NCI-H345 treated with DMSO at 0.1 percent for 48 hours (cell line): ENCODE results near the gene TIGD7.

ENCODE experiments used
- DNase-seq: peaks from one replicate; lab custom pipeline; 2025; ENCODE audit not compliant: unreplicated experiment; lab: John Stamatoyannopoulos, UW

Gene TIGD7, protein sequence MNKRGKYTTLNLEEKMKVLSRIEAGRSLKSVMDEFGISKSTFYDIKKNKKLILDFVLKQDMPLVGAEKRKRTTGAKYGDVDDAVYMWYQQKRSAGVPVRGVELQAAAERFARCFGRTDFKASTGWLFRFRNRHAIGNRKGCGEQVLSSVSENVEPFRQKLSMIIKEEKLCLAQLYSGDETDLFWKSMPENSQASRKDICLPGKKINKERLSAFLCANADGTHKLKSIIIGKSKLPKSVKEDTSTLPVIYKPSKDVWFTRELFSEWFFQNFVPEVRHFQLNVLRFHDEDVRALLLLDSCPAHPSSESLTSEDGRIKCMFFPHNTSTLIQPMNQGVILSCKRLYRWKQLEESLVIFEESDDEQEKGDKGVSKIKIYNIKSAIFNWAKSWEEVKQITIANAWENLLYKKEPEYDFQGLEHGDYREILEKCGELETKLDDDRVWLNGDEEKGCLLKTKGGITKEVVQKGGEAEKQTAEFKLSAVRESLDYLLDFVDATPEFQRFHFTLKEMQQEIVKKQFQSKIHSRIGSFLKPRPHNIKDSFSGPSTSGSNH

DNA sequence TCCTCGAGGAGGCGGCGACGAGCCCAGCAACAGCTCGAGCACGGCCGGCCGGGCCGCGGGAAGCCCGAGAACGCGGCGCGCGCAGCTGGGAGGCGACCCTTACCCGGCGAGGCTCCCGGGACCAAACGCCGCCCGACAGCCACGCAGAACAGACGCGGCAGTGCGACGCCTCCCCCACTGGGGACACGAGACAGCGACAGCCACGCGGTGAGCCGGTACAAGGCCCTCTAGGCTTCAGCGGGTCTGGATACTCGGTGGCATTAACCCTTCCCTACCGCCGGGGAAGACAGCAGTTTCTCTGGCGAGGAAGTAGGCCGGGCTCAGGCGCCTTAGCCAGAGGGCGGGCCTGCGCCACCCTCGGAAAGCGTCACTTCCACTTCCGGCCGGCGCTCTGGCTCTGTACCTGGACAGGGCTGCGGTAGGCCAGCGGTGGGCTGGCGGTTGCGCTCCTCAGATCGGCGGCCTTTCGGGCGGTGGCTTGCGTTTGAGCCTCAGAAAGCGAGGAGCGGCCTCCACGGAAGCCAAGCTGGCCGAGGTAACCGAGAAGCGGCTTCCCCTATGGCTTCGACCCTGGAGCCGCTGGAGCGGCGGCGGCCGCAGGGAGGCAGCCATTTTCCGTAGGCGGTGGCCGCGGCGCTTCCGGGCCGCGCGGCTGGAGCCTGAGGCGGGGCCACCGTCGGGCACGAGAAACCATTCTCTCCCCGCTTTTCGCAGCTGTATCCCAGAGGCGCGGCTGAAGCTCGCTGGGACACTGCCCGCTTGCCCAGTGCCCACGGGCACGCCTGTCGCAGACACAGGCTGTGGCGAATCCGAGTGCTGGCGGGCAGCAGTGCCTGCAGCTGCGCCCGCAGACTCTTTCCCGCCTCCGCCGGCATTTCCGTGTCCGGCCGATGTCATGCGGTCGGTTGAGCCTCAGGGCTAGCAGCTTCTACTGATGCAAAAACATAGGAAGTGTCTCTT lies at the start of gene TIGD7, which contains the start of gene ZNF75A:
Gene TIGD7 (minus strand): TSS at position 322 of the 960 bp plus-strand sequence. CDS start 4,816 bp downstream, outside the sequence.
Gene ZNF75A (plus strand): TSS at position 389 of the 960 bp plus-strand sequence. CDS start 2,932 bp downstream, outside the sequence.
- DNase-seq, result peak; percentile 50

DNA sequence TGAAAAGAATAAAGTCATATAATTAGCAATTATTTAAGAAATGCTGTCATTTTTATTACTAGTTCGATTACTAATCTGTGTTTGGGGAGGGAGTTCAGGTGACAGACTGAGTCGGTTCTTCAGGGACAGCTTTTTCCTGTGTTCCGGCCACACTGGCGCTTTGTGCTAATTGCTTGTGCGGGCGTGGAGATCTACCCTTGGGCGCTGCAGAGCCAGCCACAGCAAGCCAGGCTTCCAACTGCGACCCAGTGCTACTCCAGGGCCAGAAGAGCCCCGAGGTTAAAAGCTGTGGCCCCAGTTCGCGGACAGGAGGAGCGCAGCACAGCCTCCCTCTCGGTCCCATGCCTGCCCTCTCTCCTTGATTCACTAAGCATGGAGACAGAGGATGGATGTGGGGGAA lies 43.9 kb upstream of the TIGD7 start:
- DNase-seq, result no peak

DNA sequence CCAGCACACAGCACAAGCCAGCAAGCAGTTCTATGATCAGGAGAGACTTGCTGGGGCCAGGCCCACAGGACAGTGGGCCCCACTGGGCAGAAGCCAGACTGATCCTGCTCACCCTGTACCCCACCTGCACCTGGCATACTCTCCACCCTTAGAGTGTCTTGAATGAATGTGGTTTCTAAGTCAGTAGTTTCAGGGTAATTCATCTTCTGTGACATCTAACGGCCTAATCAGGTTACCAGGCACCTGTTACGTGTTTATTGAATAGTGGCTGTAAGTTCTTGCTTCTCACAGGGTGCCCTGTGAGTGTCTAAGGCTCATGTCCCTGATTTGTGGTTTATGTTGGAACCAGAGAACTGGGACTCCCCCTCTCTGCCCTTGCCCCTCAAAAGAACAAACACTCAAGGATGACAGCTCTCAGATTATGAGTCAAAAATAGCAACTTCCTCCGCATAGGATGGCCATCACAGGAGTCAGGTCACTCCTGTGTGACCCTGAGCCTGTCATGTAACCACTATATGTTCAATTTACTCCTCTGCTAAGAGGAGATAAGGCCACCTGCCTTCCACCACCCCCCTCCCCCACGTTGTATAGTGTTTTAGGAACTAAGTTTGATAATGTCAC lies 43.4 kb upstream of the TIGD7 start:
- no peak for DNase-seq

DNA sequence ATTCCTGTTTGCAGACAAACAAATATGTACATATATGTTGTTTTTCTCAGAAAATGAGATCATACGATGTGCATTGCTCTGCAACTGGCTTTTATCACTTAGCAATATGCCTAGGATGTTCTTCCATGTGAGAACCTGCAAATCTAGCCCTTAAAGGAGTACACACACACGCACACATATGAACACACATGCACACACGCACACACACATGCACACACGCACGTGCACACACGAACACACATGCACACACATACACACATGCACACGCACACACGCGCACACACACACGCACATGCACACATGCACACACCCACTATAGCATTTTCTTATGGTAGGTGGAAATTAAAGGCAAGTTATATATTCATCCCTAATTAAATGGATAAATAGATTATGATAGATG lies 42.4 kb upstream of the TIGD7 start:
- DNase-seq, result no peak

DNA sequence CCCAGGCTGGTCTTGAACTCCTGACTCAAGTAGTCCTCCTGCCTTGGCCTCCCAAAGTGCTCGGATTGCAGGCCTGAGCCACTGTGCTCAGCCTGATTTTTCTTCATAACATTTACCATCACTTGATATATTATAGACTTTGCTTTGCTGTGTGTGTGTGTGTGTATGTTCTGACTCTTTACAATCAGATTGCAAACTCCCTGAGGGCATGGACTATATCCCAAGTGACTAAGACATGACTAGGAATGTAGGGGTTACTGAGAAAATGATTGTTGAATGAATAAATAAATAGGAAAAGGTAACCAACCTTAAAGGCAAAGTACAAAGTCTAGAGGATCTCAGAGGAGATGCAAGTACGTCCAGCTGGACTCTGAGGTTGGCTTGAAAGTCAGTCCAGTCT lies 40.8 kb upstream of the TIGD7 start:
- no peak for DNase-seq

DNA sequence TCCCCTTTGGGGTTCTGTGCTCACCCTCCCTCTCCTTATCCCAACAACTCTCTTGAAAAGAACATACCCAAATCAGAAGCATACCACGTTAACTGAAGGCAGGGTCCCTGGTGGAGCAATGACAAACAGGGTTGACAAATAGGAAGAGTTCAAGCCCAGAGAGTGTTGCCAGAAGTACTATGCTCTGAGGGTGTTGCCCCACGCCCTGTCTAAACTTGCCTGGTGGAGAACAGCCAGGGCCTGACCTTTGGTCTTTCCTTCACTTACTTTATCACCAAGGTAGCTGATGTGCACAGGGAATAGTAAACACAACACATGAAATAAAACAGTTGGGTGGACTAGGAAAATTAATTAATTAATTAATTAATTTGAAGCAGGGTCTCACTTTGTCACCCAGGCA lies 23.4 kb upstream of the TIGD7 start:
- DNase-seq, result no peak

DNA sequence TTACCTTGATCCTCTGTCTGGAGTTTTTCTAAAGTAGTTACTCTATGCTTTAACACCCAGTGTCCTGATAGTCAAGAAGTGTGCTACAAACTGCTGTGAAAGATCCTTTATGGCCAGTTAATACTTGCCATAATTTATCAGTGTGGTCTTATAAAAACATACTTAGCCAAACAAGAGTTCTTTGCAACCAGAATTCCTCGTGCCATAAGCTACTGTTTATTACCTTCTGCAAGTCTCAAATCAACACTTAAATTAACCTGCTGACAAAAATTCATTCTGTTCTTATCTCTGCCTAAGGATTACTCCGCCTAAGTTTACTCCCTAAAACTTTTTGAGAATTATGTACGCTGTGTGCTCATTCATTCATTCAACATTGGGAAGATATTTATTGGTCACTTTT lies 22.9 kb upstream of the TIGD7 start:
- no peak for DNase-seq

DNA sequence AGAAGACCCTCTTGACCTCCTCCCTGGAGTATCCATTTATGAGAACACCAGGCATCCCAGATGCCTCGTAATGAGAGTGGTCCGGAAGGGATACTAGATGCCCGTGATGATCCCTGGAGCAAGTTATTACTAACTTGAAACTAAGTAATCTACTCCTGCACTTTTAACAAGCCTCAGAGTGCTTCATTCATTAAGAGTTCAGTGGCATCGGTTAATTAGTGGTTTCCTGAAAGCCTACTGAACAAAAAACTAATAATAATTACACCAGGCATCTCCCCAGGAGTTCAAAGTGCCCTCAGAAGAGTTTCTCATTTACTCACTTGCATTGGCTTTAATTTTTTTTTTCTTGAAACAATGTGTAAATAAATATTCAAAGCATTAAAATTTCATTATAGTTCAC lies 22.3 kb upstream of the TIGD7 start:
- no peak for DNase-seq

DNA sequence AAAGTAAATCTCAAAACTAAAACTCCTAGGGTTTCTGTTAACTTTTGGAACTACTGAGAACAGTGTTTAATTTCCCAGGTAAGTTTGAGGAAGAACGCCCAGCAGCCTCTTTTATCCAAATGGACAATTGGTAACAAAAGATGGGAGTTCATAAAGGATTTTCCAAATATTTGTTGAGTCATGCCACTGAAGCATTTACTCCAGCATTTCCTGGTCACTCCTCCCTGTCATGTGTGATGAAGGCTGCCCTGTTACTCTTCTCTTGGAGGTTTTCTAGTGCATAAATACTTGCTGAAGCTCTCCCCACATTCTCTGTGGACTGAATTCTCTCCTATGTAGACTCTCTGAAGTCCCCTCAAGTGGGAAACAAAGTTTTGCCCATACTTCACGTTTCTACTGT lies 16.6 kb upstream of the TIGD7 start:
- no peak for DNase-seq

DNA sequence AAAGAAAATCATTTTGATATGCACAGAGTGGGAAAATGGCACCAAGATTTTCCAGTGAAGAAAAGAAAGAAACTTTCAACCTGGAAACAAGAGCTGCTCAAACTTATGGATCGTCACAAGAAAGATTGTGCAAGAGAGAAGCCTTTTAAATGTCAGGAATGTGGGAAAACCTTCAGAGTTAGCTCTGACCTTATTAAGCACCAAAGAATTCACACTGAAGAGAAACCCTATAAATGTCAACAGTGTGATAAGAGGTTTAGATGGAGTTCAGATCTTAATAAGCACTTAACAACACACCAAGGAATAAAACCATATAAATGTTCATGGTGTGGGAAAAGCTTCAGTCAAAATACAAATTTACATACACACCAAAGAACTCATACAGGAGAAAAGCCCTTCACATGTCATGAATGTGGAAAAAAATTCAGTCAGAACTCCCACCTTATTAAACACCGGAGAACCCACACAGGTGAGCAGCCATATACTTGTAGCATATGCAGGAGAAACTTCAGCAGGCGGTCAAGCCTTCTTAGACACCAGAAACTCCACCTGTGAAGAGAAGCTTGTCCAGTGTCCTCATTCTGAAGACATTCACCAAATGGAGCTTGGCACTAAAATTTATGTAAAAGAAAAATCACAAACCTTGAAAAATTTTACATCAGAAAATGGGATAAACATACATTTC lies 12.2 kb upstream of the TIGD7 start:
- DNase-seq, result no peak

DNA sequence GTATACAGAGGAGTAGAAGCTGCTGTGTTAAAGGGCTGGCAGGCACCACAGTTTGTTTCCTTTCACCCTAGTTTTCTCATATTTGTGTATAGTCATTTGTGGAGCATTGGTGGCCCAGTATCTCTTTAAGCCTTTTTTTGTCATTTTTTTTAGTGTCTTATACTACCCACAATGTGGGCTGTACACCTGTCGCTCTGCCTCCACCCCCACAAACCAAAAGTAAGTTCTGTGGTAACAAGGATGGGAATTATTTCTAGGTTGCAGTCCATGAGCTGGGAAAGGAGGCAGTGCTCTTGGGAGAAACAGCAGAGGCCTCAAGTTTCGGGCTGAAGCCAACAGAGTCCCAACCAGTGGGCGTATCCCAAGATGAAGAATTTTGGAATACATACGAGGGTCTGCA lies 6.3 kb upstream of the TIGD7 start:
- no peak for DNase-seq

DNA sequence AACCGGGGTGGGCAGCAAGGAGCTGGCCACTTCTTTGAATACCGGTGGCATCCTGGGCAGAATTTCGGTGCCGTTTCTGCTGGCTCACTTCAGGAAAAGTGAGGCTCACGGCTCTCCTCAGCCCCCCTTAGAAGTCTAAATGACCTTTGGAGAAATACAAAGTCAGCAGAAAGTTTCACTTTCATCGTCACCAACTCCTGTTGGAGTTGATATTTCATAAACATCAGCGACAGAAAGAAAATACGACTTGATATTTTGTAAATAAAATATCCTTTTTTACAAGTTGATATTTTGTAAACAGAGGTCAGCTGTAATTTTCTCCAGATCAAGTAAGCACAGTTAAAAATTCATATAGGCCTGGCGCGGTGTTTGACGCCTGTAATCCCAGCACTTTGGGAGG lies 848 bp upstream of the TIGD7 start:
- no peak for DNase-seq

DNA sequence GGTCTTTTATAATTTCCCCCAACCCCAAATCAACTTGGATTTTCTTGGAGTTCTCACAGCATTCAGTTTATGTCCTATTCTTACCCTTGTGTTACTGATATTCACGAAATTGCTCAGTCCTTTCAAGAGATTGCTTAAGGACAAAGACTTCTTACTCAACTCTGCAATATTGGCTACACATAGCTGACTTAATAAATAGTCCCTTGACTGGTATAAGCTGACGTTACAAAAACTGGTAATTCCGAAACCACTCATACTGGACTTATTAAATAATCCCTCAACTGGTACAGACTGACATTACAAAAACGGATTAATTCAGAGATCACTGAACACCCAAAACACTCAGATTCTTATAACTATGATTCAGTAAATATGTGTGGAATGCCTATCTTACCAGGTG lies 860 bp downstream of the TIGD7 start:
- no peak for DNase-seq

DNA sequence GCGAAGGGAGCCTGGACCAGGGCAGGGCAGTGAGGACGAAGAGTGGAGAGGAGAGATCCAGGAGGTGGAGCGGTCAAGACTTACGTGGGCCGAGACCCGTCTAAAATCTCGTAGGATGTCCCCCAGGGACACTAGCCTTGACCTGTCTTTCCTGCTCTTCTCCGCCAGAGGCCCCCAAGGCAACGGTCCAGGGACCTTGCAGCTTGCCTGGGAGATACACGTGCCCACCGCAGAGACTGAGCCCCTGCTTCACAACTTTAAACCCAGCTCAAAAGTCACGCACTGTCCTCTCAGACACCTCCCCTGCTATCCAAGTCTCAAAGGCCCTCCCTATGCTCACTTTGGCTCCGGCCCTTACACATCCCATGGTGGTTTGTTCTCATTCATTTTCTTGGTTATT lies 9.4 kb downstream of the TIGD7 start:
- DNase-seq, result no peak

DNA sequence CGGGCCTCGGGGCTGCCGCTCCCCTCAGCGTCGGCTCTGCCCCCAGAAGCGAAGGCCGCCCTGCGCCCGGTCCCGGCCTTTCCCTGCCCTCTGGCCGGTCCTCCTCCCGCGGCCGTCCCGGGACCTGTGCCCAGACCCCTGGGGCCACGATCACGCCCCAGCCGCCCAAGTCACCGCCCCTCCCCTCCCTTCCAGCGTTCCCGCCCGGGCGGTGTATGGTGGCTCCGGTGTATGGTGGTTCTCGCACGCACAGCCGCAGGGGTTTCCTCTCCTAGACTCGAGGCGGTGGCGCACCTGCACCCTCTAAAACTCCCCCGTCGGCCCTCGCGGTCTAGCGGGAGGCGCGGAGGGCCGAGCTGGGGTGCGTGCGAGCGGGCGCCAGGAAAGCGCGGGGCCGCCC lies 10.0 kb downstream of the TIGD7 start:
- DNase-seq, result no peak

DNA sequence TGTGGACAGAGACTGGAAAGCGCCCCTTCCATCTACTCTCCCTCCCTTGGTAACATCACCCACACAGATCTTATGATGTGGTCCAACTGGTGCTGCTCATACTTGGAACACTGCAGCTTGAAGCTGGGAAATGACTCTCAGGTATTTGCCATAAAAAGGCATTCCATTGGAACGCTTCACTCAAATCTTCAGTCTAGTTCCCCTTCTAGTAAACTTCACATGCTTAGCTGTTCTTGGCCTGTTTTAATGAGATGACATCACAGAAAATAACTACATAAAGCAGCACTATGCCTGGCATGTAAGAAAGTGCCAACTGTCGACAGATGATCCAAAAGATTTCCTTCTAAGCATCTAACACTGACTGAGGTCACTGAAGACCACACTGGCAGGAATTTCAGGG lies 12.6 kb downstream of the TIGD7 start:
- DNase-seq, result no peak

DNA sequence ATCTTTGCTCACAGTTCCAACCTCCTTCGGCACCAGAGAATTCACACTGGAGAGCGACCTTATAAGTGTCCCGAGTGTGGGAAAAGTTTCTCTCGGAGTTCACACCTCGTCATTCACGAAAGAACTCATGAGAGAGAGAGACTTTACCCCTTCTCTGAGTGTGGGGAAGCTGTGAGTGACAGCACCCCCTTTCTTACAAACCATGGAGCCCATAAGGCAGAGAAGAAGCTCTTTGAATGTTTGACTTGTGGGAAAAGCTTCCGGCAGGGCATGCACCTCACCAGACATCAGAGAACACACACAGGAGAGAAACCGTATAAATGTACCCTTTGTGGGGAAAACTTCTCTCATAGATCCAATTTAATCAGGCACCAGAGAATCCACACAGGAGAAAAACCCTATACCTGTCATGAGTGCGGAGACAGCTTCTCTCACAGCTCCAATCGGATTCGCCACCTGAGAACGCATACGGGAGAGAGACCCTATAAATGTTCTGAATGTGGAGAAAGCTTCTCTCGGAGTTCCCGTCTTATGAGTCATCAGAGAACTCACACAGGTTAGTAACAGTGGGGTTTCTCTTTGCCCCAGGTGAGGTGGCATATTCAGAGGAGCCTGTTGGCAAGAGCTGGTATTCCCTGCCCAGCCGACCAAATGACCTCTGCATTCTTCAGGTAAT lies 15.1 kb downstream of the TIGD7 start:
- no peak for DNase-seq

DNA sequence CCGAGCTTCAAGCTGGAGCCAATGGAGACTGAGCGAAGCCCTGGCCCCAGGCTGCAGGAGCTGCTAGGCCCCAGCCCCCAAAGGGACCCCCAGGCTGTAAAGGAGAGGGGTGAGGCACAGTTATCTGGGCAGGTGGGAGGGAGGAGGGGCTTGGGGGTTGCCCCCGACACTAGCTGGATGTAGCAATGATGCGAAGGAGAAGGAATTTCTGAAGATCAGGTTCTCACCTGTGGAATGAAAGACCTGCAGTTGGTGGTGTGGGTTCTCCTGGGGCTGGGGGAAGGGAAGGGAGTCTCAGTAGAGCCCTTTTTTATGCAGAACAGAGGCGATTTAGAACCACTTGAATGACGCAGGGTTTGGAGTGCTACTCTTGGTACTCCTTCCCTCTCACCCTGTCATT lies 20.1 kb downstream of the TIGD7 start:
- no peak for DNase-seq

DNA sequence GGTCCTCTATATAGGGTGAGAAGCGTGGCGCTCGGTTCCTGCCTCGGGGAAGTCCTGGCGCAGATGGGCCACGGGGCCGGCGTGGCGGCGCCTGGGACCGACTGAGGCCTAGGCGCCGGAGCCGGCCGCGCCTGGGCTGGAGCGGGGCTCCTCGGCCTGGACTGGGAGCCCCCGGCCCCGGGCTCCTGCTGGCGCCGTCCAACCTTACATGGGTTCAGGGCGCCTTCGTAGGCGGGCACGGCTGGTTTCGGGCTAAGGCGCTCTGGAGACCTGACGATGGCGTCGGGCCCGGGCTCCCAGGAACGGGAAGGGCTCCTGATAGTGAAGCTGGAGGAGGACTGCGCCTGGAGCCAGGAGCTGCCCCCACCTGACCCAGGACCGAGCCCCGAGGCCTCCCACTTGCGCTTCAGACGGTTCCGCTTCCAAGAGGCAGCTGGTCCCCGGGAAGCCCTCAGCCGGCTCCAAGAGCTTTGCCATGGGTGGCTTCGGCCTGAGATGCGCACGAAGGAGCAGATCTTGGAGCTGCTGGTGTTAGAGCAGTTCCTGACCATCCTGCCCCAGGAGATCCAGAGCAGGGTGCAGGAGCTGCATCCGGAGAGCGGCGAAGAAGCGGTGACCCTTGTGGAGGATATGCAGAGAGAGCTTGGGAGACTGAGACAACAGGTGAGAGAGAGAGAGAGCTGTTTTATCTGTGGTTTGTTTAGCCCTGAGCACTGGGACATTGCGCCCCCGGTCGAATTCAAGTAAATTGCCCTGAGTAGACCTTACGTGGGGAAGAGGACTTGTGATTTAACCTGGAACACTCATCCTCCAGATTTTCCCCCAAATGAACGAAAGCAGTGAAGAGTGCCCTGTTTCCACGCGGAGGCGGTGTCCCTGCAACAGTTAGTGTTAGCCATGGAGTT lies 21.4 kb downstream of the TIGD7 start:
- no peak for DNase-seq
